HUES6 (cell line): ENCODE results near the gene APPBP2.
"Not testable (repeated sequence)": the region's sequence is repeated elsewhere in the genome, so short reads cannot be mapped to it uniquely, and the experiment has no call there.

Experiments used
- H3K27ac ChIP-seq: 2 replicates; pipeline ENCODE4 v1.7.0; 2013; ENCODE audit warnings: low read depth, mild to moderate bottlenecking, low read length, inconsistent platforms
- H3K27me3 ChIP-seq: 2 replicates; pipeline ENCODE4 v1.6.1; 2013; ENCODE audit warnings: low read length; ENCODE audit not compliant: control insufficient read depth, insufficient read depth
- H3K36me3 ChIP-seq: 2 replicates; pipeline ENCODE4 v1.6.1; 2013; ENCODE audit warnings: low read length; ENCODE audit not compliant: control insufficient read depth, insufficient read depth
- H3K4me1 ChIP-seq: 2 replicates; pipeline ENCODE4 v1.6.1; 2013; ENCODE audit warnings: low read length; ENCODE audit not compliant: control insufficient read depth, insufficient read depth
- H3K4me3 ChIP-seq: 2 replicates; pipeline ENCODE4 v1.5.1; 2013; ENCODE audit warnings: low read depth, low read length
- H3K9ac ChIP-seq: one replicate; pipeline ENCODE4 v1.6.1; 2013; ENCODE audit warnings: mild to moderate bottlenecking, low read length
- H3K9me3 ChIP-seq: 2 replicates; pipeline ENCODE4 v1.6.1; 2013; ENCODE audit warnings: low read depth, low read length; ENCODE audit not compliant: control insufficient read depth, insufficient read depth

The APPBP2 gene

DNA sequence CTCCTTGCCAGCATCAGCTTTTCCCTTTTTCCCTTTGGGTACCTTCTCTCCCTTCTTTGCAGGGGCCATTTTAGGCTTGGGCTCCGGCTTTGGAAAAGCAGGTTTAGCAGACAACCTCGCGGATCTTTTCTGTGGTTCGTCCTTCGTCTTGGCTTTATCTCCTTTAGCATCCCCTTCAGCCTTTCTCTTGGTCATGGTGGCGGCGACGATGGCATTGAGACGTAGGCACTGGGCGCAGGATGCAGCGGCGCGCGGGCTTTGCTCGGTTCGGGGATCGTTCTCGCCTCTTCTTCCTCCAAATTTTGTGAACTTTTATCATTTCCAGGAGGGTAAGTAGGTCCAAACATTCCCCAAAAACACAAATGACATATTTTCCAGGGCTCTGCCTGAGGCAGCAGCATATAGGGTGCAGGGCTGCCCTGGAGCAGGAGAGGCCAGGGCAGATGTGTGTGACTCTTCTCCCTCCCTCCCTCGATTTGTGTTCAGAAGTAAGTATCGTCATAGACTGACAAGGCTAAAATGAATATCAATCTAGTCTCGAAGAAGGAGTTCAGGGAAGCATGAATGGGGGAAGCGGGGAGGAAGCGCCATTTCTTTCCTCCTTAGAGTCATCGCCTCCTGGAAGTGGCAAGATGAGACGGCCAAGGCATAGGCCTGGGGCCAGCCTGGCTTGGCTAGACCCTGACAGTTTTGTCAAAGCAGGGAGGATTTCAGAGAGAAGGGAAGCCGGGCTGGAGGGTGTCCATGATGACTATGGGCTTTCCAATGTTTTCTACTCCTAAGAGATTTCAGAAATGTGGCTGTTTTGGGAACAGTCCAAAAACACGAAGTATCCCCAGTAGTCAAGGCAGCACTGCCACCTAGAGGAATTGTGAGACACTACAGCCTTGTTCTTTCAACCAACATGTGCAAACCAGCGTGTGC, 90.5 kb downstream of the APPBP2 start:
- H3K9me3 ChIP-seq: peaks cover 18% of the 10 kb centered on the region
- no peak overlapping the region for H3K27ac ChIP-seq

GRCh38 chr17:60433021-60433997, 92.7 kb downstream of the APPBP2 start:
- not testable (repeated sequence) for H3K4me3 ChIP-seq, H3K36me3 ChIP-seq
- H3K9me3 ChIP-seq: peaks cover 18% of the 10 kb centered on the region

More for the DNA sequence above, 90.5 kb downstream of the APPBP2 start:
- Histone ChIP-seq H3K4me1 (peaks cover 3% of the 10 kb centered on the region; the same call in 1 of the 2 replicates), H3K4me3 (peak overlapping the region; percentile 14; the same call in 1 of the 2 replicates), H3K27me3 (no peaks in the 10 kb centered on the region), H3K9ac (no peak overlapping the region), H3K36me3 (no peaks in the 10 kb centered on the region)

GRCh38 chr17:60430561-60430960, 95.5 kb downstream of the APPBP2 start:
- H3K9me3 ChIP-seq: peaks cover 18% of the 10 kb centered on the region
- not testable (repeated sequence) for H3K27me3 ChIP-seq, H3K27ac ChIP-seq, H3K36me3 ChIP-seq, H3K4me1 ChIP-seq, H3K9ac ChIP-seq, H3K4me3 ChIP-seq

More at GRCh38 chr17:60433021-60433997, 92.7 kb downstream of the APPBP2 start:
- H3K27me3 ChIP-seq, H3K27ac ChIP-seq, H3K9ac ChIP-seq, H3K4me1 ChIP-seq: not testable (repeated sequence)

GRCh38 chr17:60428491-60428890, 97.6 kb downstream of the APPBP2 start:
- H3K9me3 ChIP-seq: peaks cover 18% of the 10 kb centered on the region
- H3K36me3 ChIP-seq, H3K4me3 ChIP-seq, H3K27ac ChIP-seq, H3K4me1 ChIP-seq, H3K9ac ChIP-seq, H3K27me3 ChIP-seq: not testable (repeated sequence)

- no peak overlapping the region for H3K27ac ChIP-seq
- H3K4me3 ChIP-seq: no peak overlapping the region
- peaks cover 12% of the 10 kb centered on the region for H3K27me3 ChIP-seq
- H3K36me3 ChIP-seq: no peaks in the 10 kb centered on the region
- no peak overlapping the region for H3K9ac ChIP-seq
- H3K9me3 ChIP-seq: 0 out of 2 replicates have a peak, but pooled peaks cover 1% of the 10 kb centered on the region
- peaks cover 5% of the 10 kb centered on the region; the same call in 1 of the 2 replicates for H3K4me1 ChIP-seq
These were observed 99.4 kb downstream of the APPBP2 start for GRCh38 chr17:60426596-60426995.

- H3K4me3 ChIP-seq: no peak overlapping the region
- H3K9me3 ChIP-seq: no peaks in the 10 kb centered on the region
- H3K27me3 ChIP-seq: peaks cover 12% of the 10 kb centered on the region
- no peaks in the 10 kb centered on the region for H3K36me3 ChIP-seq
- H3K9ac ChIP-seq: no peak overlapping the region
- peaks cover 7% of the 10 kb centered on the region; the same call in 1 of the 2 replicates for H3K4me1 ChIP-seq
- no peak overlapping the region for H3K27ac ChIP-seq
These were observed 100.4 kb downstream of the APPBP2 start for GRCh38 chr17:60425626-60426025.

GRCh38 chr17:60423865-60424264, 102.2 kb downstream of the APPBP2 start:
- Histone ChIP-seq H3K36me3 (no peaks in the 10 kb centered on the region), H3K27ac (no peak overlapping the region), H3K4me1 (peaks cover 7% of the 10 kb centered on the region; the same call in 1 of the 2 replicates), H3K27me3 (peaks cover 12% of the 10 kb centered on the region), H3K9me3 (0 out of 2 replicates have a peak, but pooled peaks cover 2% of the 10 kb centered on the region), H3K4me3 (no peak overlapping the region), H3K9ac (no peak overlapping the region)

DNA sequence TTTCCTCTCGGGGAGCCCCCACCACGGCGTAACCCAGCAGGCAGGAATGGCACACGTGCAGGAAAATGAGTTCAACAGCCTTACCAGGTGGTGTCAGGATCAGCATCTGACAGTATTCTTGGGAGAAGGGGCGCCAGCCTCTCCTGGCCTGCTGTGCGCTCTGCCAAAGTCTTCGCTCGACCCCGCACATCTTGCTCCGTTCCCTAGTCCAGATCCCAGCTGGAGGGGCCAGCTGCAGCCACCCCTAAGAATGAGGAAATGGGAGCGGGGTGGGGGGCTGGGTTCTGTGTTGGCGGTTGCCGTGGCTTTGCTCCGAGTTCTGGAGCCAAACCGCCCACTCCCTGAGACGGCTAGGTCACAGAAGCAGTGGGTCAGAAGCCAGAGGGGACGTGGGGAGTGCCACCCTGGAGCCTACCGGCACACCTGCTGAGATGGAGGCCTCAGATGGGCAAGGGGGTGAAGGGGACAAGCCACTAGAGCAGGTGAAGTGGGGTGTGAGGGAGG, 103.8 kb downstream of the APPBP2 start, which contains the start of gene CHCT1:
TSS of gene CHCT1 (plus strand) at position 328 of the 504 bp plus-strand sequence. CDS start at position 432, 104 bp downstream.
- Histone ChIP-seq H3K4me1 (peaks cover 7% of the 10 kb centered on the region; the same call in 1 of the 2 replicates), H3K27ac (no peak within 1 kb of the TSS; the same call in 1 of the 2 replicates), H3K9me3 (0 out of 2 replicates have a peak, but pooled peaks cover 2% of the 10 kb centered on the region), H3K36me3 (no peaks in the 10 kb centered on the region), H3K9ac (peak within 1 kb of the TSS; percentile 83), H3K27me3 (peaks cover 12% of the 10 kb centered on the region), H3K4me3 (peak within 1 kb of the TSS; percentile 77)

- peak overlapping the region; percentile 77 for H3K4me3 ChIP-seq
- H3K9me3 ChIP-seq: 0 out of 2 replicates have a peak, but pooled peaks cover 2% of the 10 kb centered on the region
- peaks cover 12% of the 10 kb centered on the region for H3K27me3 ChIP-seq
- no peaks in the 10 kb centered on the region for H3K36me3 ChIP-seq
- H3K27ac ChIP-seq: no peak overlapping the region; the same call in 1 of the 2 replicates
- peak overlapping the region; percentile 83 for H3K9ac ChIP-seq
- H3K4me1 ChIP-seq: peaks cover 7% of the 10 kb centered on the region; the same call in 1 of the 2 replicates
These were observed 104.5 kb downstream of the APPBP2 start for GRCh38 chr17:60421273-60422161.
